ENCODE measurements around the gene NLRC3.

- TF ChIP-seq, protein P1, sequence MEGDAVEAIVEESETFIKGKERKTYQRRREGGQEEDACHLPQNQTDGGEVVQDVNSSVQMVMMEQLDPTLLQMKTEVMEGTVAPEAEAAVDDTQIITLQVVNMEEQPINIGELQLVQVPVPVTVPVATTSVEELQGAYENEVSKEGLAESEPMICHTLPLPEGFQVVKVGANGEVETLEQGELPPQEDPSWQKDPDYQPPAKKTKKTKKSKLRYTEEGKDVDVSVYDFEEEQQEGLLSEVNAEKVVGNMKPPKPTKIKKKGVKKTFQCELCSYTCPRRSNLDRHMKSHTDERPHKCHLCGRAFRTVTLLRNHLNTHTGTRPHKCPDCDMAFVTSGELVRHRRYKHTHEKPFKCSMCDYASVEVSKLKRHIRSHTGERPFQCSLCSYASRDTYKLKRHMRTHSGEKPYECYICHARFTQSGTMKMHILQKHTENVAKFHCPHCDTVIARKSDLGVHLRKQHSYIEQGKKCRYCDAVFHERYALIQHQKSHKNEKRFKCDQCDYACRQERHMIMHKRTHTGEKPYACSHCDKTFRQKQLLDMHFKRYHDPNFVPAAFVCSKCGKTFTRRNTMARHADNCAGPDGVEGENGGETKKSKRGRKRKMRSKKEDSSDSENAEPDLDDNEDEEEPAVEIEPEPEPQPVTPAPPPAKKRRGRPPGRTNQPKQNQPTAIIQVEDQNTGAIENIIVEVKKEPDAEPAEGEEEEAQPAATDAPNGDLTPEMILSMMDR (IDR thresholded peaks at IDR 0.05), result no peak
- no peak for TF ChIP-seq POLR2A (IDR thresholded peaks at IDR 0.05)
These were observed 6.3 kb upstream of the NLRC3 start for GRCh38 chr16:3583303-3584038.
